ENCODE results near the gene SLCO4C1. TPM values are rescaled to one million over a fixed set of nuclear protein-coding genes. Genes with fewer than 3 reads are reported as not detected.

Gene SLCO4C1
- total RNA-seq, 1 donor from 2014 or later = 0.23 TPM

- H3K4me3 ChIP-seq (ENCODE audit: insufficient read depth, low read depth, low read length) = no peak overlapping the region
- no peak overlapping the region for H3K4me3 Mint-ChIP-seq (ENCODE audit: unreplicated experiment)
- H3K36me3 ChIP-seq (ENCODE audit: insufficient read depth, low read length) = no peaks in the 10 kb centered on the region
- no peaks in the 10 kb centered on the region for H3K79me2 ChIP-seq (ENCODE audit: insufficient read depth, low read length)
- H3K27ac ChIP-seq (ENCODE audit: low read depth, low read length) = no peak overlapping the region
- H2AFZ ChIP-seq (ENCODE audit: low read depth, low read length) = no peak overlapping the region
- TF ChIP-seq, protein P1, sequence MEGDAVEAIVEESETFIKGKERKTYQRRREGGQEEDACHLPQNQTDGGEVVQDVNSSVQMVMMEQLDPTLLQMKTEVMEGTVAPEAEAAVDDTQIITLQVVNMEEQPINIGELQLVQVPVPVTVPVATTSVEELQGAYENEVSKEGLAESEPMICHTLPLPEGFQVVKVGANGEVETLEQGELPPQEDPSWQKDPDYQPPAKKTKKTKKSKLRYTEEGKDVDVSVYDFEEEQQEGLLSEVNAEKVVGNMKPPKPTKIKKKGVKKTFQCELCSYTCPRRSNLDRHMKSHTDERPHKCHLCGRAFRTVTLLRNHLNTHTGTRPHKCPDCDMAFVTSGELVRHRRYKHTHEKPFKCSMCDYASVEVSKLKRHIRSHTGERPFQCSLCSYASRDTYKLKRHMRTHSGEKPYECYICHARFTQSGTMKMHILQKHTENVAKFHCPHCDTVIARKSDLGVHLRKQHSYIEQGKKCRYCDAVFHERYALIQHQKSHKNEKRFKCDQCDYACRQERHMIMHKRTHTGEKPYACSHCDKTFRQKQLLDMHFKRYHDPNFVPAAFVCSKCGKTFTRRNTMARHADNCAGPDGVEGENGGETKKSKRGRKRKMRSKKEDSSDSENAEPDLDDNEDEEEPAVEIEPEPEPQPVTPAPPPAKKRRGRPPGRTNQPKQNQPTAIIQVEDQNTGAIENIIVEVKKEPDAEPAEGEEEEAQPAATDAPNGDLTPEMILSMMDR (IDR thresholded peaks at IDR 0.05; ENCODE audit: insufficient read depth, low read depth, low read length) = no peak
- no peak for TF ChIP-seq EZH2 (IDR thresholded peaks at IDR 0.05; ENCODE audit: insufficient read depth, low read length)
- DNase-seq (ENCODE audit: low read depth) = no peak
- no peak for FAIRE-seq
- no peaks in the 10 kb centered on the region for H3K9me3 Mint-ChIP-seq (ENCODE audit: unreplicated experiment)
- H3K9me3 ChIP-seq (ENCODE audit: insufficient read depth, low read depth, low read length) = no peaks in the 10 kb centered on the region
- H4K20me1 ChIP-seq (ENCODE audit: insufficient read depth, low read length) = no peaks in the 10 kb centered on the region
- H3K27ac Mint-ChIP-seq (ENCODE audit: unreplicated experiment) = no peak overlapping the region
- H3K27me3 ChIP-seq (ENCODE audit: insufficient read depth, low read length) = no peaks in the 10 kb centered on the region
- H3K4me2 ChIP-seq (ENCODE audit: low read length) = no peak overlapping the region
- H3K9ac ChIP-seq (ENCODE audit: low read length) = no peak overlapping the region
- H3K4me1 ChIP-seq (ENCODE audit: insufficient read depth, low read length) = no peaks in the 10 kb centered on the region
- no peaks in the 10 kb centered on the region for H3K27me3 Mint-ChIP-seq (ENCODE audit: low read depth, unreplicated experiment)
- no peaks in the 10 kb centered on the region for H3K36me3 Mint-ChIP-seq (ENCODE audit: low read depth, unreplicated experiment)
- H3K4me1 Mint-ChIP-seq (ENCODE audit: low read depth, unreplicated experiment) = no peaks in the 10 kb centered on the region
Observed at GRCh38 chr5:102314328-102314727, 18.2 kb upstream of the SLCO4C1 start.

DNA sequence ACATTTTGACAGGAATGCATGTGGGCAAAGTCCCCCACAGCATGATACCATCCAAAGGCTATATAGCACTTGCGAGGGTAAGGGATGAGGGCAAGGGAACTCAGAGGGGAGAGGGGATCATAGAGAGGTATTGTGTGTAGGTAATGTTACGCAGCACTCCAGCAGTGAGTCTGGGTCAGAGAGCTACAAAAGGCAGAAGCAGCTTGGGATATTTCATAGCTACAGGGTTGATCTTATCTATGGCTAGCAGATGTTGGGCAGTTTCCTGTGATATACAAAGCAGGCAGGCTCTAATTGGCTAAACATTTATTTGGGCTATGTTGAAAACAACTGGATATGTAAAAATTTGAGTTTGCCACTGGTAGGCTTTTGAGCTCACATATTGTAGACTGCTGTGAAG lies 17.8 kb upstream of the SLCO4C1 start:
- Mint-ChIP-seq H3K27ac (ENCODE audit: unreplicated experiment) (no peak overlapping the region), H3K27me3 (ENCODE audit: low read depth, unreplicated experiment) (no peaks in the 10 kb centered on the region), H3K4me1 (ENCODE audit: low read depth, unreplicated experiment) (no peaks in the 10 kb centered on the region), H3K4me3 (ENCODE audit: unreplicated experiment) (no peak overlapping the region), H3K9me3 (ENCODE audit: unreplicated experiment) (no peaks in the 10 kb centered on the region), H3K36me3 (ENCODE audit: low read depth, unreplicated experiment) (no peaks in the 10 kb centered on the region)
- Histone ChIP-seq H3K27me3 (ENCODE audit: insufficient read depth, low read length) (no peaks in the 10 kb centered on the region), H3K36me3 (ENCODE audit: insufficient read depth, low read length) (no peaks in the 10 kb centered on the region), H3K79me2 (ENCODE audit: insufficient read depth, low read length) (no peaks in the 10 kb centered on the region), H2AFZ (ENCODE audit: low read depth, low read length) (no peak overlapping the region), H3K9ac (ENCODE audit: low read length) (no peak overlapping the region), H3K27ac (ENCODE audit: low read depth, low read length) (no peak overlapping the region), H3K4me3 (ENCODE audit: insufficient read depth, low read depth, low read length) (no peak overlapping the region), H4K20me1 (ENCODE audit: insufficient read depth, low read length) (no peaks in the 10 kb centered on the region), H3K4me1 (ENCODE audit: insufficient read depth, low read length) (no peaks in the 10 kb centered on the region), H3K4me2 (ENCODE audit: low read length) (no peak overlapping the region), H3K9me3 (ENCODE audit: insufficient read depth, low read depth, low read length) (no peaks in the 10 kb centered on the region)
- DNase-seq (ENCODE audit: low read depth) (no peak), FAIRE-seq (no peak)
- TF ChIP-seq EZH2 (IDR thresholded peaks at IDR 0.05; ENCODE audit: insufficient read depth, low read length) = no peak
- TF ChIP-seq, protein P1 (IDR thresholded peaks at IDR 0.05; ENCODE audit: insufficient read depth, low read depth, low read length) = no peak

DNA sequence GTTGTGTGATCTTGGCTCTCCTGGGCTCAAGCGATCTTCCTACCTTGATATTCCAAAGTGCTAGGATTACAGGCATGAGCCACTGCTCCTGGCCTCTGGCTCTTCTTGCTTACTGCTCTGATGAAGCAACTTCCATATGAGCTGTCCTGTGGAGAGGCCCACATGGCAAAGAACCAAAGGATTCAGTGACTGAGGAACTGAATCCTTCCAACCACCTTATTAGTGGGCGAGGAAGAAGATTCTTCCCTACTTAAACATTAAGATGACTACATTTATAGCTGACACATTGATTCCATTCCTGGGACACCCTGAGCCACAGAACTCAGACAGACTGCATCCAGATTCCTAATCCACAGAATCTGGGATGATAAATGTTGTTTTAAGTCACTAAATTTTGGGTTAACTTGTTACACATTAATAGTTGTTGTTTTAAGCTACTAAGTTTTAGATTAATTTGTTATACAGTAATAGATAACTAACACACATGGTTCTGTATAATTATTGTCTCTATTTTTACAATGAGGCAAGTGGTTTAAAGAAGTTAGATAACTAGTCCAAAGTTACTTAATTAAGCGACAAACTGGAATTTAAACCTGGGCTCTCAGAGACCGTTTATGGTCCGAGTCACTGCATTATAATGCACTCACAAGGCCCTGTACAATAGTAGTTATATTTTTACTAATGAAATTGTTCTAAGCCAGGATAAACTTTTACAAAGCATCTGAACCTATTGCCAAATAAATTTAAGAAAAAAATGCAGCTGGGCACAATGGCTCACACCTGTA lies 16.7 kb upstream of the SLCO4C1 start:
- Histone ChIP-seq H3K9me3 (ENCODE audit: insufficient read depth, low read depth, low read length) (no peaks in the 10 kb centered on the region), H4K20me1 (ENCODE audit: insufficient read depth, low read length) (no peaks in the 10 kb centered on the region), H2AFZ (ENCODE audit: low read depth, low read length) (no peak overlapping the region), H3K27me3 (ENCODE audit: insufficient read depth, low read length) (no peaks in the 10 kb centered on the region), H3K9ac (ENCODE audit: low read length) (no peak overlapping the region), H3K4me2 (ENCODE audit: low read length) (no peak overlapping the region), H3K36me3 (ENCODE audit: insufficient read depth, low read length) (no peaks in the 10 kb centered on the region), H3K79me2 (ENCODE audit: insufficient read depth, low read length) (no peaks in the 10 kb centered on the region), H3K4me1 (ENCODE audit: insufficient read depth, low read length) (no peaks in the 10 kb centered on the region), H3K4me3 (ENCODE audit: insufficient read depth, low read depth, low read length) (no peak overlapping the region), H3K27ac (ENCODE audit: low read depth, low read length) (no peak overlapping the region)
- DNase-seq (ENCODE audit: low read depth) (peak; percentile 2), FAIRE-seq (no peak)
- Mint-ChIP-seq H3K9me3 (ENCODE audit: unreplicated experiment) (no peaks in the 10 kb centered on the region), H3K4me1 (ENCODE audit: low read depth, unreplicated experiment) (no peaks in the 10 kb centered on the region), H3K27me3 (ENCODE audit: low read depth, unreplicated experiment) (no peaks in the 10 kb centered on the region), H3K27ac (ENCODE audit: unreplicated experiment) (no peak overlapping the region), H3K4me3 (ENCODE audit: unreplicated experiment) (no peak overlapping the region), H3K36me3 (ENCODE audit: low read depth, unreplicated experiment) (no peaks in the 10 kb centered on the region)
- TF ChIP-seq, protein P1 (IDR thresholded peaks at IDR 0.05; ENCODE audit: insufficient read depth, low read depth, low read length) = no peak
- no peak for TF ChIP-seq EZH2 (IDR thresholded peaks at IDR 0.05; ENCODE audit: insufficient read depth, low read length)

All from astrocyte (in vitro differentiated cells and primary cell).